GM23248 (cell line): ENCODE measurements around the gene PLEKHA6.

ENCODE experiments used
- EZH2 ChIP-seq: fragments of 200-600 bp; sonication (generic); IDR thresholded peaks from 2 replicates; pipeline ENCODE4 v1.6.1; 2018; ENCODE audit warnings: antibody characterized with exemption, mild to moderate bottlenecking; ENCODE audit not compliant: insufficient read depth, poor library complexity, severe bottlenecking
- EZH2phosphoT487 ChIP-seq: fragments of 200-600 bp; sonication (generic); IDR thresholded peaks from 2 replicates; pipeline ENCODE4 v1.6.1; 2018; ENCODE audit warnings: antibody characterized with exemption, moderate library complexity, mild to moderate bottlenecking, low read depth; ENCODE audit not compliant: insufficient read depth

DNA sequence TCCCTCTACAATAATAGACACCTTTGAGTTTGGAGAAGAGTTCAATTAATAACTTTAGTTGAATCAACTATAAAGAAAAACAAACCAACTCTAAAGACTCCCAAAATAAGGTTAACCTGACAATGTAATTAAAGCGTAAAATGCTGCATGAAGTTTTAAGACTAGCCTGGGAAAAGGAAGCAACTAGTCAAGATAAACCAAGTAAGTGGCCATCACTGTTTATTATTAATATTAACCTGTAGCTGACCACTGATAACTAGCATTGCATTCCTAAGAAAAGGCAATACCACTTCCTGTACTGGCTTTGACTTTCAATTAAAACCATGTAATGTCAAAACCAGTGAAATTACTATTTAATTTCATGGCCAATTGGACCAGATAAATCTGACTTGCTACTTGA is 48.9 kb upstream of the PLEKHA6 start:
- TF ChIP-seq EZH2phosphoT487 = no peak
- TF ChIP-seq EZH2 = no peak
